GM19193 (cell line): Measurements from ENCODE around the gene NLK.

Experiments
- POLR2A ChIP-seq: IDR thresholded peaks from 4 replicates; pipeline ENCODE4 v1.6.1; 2011; ENCODE audit not compliant: insufficient read depth, insufficient read length; ENCODE audit errors: extremely low read depth

NLK gene

DNA sequence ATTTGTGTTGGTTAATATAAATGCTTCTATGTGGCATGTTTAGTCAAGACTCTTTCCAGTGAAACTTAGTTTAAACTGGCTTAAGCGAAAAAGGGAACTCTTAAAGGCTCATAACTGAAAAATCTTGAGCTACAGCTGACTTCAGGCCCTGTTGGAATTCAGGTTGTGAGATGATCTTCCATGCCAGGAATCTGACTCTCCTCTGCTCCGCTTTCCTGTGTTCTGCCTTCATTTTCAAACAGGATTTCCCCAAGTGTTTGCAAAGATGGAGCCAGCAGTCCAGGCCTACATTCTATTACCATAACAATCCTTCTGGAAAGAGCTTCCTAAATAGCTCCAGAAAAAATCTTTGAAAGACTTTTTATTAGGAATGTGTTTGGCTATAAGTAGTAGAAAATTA lies 134.9 kb downstream of the NLK start:
- TF ChIP-seq POLR2A, result no peak

DNA sequence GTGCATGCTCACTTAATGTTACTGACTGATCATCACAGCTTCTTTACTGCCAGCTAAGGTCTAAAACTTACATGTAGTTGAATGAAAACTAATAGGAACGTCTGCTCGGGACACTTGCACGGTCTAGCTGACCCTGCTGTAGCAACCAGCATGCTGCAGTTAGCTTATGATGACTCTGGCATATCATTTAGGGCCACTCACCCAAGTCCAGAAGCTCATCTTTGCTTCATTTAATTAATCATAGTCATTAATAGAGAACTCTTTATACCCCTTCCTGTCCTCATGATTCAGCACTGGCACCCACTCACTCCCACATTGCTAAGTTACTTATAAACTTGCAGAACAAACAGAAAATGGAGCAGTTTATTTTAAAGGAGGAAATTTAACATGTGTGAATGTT lies 136.3 kb downstream of the NLK start:
- no peak for TF ChIP-seq POLR2A

DNA sequence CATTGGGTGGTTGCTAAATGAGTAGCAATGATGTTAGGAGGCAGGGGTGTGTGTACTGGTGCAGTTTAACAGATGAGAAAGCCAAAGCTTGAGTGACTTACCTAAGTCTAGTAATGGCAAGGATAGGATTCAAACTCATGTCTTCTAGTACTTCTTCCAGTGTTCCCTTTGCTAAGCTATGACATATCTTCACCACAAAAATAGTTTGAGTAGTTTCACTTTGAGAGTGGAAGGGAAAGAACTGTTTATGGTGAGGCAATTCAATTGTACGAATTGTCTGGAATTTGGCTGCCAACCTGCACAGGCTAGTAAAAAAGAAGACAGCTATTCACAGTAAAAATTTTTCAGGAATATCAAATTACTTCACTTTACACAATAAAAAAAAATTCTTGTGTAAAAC lies 138.0 kb downstream of the NLK start:
- no peak for TF ChIP-seq POLR2A

DNA sequence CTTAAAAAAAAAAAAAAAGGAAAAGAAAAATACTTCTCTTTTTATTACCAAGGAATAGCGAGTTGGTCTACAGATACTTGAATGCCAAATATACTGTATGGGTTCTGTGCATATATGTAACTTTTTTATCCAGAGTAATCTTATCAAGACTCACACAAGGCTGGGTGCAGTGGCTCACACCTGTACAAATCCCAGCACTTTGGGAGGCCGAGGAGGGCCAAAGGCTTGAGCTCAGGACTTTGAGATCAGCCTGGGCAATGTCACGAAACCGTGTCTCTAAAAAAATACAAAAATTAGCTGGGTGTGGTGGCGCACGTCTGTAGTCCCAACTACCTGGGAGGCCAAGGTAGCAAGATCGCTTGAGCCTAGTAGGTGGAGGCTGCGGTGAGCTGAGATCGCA lies 139.1 kb downstream of the NLK start:
- no peak for TF ChIP-seq POLR2A

DNA sequence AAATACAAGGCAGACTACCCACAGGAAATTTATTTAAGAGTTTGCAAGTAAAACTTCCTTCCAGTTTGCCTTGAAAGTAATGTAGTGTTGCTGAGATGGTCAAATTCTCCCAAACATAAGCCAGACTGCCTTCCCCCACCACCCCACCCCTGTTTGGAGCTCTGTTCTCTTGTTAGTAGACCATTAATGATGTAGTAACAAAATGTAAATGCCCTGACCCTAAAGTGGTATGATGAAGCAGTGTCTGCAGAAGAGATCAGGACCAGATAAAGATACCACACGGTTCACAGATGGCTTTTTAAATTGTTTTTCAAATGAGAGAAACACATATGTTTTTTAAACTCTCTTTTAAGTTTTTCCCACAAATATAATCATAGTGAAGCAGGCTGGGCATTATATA lies 140.1 kb downstream of the NLK start:
- no peak for TF ChIP-seq POLR2A

DNA sequence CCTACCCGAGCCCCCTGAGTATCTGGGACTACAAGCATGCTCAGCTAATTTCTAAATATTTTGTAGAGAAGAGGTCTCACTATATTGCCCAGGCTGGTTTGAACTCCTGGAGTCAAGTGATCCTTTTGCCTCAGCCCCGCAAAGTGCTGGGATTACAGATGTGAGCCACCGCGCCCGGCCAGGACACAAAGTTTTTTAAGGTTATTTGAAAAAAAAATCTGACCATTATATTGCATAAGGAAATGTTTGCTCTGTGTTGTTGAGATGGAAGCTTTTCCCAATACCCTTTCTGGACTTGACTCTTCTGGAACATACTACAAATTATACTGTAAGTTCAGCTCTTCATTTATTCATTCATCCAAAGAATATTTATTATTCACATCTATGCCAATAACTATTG lies 143.2 kb downstream of the NLK start:
- TF ChIP-seq POLR2A, result no peak

DNA sequence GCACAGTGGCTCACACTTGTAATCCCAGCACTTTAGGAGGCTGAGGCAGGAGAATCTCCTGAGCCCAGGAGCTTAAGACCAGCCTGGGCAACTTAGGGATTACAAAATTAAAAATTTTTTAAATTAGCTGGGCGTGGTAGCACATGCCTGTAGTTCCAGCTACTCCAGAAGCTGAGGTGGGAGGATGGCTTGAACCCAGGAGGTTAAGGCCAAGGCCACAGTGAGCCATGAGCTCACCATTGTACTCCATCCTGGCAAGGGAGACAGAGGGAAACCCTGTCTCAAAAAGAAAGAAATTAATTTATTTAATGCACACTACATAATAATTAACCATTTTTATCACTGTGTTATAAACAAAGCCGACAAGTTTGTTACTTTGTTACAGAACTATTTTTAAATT lies 145.5 kb downstream of the NLK start:
- TF ChIP-seq POLR2A, result no peak

DNA sequence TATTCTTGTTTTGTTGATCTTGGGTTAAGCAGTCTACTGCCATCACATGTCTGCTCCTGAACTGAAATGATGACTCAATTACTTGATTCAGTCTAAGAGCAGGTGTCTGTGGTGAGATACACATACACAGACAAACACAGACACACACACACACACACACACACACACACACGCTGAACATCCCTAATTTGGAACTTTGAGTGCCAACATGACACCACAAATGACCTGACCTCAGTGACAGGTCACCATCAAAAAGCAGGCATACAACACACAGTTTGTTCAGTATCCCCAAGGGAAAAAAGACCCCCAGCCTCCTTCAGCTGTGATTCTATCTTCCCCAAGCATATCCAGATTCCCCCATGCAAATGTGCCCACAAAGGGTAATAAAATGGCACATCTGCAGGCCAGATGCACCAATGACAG lies 146.4 kb downstream of the NLK start:
- TF ChIP-seq POLR2A, result no peak

DNA sequence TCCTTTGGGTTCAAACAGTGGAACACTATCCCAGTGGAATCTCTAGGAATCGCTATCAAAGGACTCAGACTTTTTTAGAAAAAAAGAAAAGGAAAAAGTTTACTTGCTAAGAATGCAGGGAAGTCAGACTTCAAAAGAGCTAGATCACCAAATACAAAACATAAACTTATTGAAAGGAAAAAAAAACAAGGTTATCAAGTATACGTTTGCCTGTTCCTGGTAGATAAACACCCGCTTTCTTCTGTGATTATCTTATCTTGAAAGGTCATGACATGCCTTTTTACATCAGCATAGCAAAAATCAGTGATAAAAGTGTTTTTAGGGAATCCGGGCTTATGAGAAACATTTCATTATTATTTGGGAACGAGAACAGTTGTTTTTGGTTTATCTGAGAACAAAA lies 147.2 kb downstream of the NLK start:
- no peak for TF ChIP-seq POLR2A

DNA sequence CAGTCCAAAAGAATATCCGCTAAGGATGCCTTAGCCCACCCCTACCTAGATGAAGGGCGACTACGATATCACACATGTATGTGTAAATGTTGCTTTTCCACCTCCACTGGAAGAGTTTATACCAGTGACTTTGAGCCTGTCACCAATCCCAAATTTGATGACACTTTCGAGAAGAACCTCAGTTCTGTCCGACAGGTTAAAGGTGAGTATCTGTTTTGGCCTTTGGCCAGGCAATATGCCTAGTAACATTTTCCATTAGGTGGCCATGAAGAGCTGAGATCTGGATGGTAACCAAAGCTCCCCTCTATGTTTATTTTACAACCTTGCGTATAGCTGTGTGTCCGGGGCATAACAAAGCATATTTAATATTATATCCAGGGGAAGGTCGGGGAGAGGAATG lies 148.5 kb downstream of the NLK start:
- TF ChIP-seq POLR2A, result no peak

DNA sequence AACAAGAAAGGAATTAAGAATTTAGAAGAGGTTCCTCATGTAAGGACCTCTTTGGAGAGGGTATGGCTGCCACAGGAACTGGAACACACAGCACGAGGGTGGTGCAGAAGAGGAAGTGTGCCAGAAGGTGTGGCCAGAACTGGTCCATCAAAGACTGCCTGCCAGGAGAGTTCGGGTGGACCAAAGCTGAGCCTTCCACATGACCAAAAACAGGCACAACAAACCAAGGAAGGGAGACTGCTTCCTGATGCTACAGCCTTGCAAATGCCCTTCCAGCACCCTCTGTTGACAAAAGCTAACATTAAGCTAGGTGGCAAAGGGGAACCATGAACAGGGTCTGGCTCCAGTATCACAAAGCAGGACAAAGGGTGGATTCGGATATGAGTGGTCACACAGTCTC lies 150.8 kb downstream of the NLK start:
- no peak for TF ChIP-seq POLR2A

DNA sequence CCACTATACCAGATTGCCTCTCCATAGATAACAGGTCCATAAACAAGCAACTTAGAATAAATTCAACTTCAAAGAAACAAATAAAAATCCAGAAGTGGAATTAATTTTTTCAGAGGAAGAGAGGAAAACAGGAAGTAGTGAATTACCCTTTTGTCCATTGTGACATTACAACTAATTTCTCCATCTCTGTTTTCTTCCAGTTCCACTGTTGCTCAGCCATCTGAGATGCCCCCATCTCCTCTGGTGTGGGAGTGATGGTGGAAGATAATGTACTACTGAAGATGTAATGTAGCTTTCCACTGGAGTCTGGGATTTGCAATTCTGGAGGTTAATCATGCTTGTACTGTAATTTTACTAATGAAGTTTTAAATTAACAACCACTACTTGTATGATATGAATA lies 151.9 kb downstream of the NLK start:
- TF ChIP-seq POLR2A, result no peak

DNA sequence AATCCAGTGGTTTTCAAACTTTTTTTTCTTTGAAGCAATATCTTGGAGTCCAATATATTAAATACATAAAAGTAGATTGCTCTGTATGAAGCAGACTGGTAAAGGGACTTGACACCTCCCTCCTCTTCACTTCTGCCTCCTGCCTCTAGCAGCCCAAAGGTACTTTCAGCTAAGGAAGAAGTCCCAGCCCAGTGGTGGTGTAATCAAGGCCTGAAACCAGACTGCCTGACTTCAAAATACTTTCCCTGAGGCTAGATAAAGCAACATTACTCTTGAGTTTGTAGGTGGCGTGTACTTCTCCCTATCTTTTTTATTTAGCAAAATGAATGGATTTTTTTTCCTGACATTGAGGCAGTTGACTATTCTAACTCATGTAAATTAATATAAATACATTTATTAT lies 154.2 kb downstream of the NLK start:
- TF ChIP-seq POLR2A, result no peak

DNA sequence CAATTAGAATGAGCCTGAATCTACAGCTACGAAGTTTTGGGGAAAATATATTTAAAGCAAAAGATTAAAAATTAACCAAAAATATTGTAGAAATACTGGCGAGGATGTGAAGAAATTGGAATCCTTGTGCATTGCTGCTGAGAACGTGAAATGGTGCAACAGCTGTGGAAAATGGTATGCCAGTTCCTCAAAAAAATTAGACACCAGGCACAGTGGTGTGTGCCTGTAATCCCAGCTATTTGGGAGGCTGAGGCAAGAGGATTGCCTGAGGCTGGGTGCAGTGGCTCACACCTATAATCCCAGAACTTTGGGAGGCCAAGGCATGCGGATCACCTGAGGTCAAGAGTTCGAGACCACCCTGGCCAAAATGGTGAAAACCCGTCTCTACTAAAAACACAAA lies 156.6 kb downstream of the NLK start:
- TF ChIP-seq POLR2A, result no peak

DNA sequence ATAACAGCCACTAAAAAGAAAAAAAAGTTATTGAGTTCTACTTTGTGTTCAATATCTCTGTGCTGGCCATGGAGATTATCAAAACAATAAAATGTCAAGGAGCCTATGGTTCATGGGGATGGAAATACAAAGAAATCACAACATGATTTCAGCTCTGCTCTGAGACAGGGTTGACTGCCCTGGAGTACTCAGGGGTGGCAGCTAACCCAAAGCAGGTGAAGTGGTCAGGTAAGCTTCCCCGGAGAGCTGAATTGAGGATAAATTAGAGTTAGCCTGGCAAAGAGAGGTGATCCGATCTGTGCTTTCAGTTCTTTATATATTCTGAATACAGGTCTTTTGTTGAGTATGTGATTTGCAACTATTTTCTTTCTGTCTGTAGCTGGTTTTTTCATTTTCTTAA lies 157.3 kb downstream of the NLK start:
- no peak for TF ChIP-seq POLR2A

DNA sequence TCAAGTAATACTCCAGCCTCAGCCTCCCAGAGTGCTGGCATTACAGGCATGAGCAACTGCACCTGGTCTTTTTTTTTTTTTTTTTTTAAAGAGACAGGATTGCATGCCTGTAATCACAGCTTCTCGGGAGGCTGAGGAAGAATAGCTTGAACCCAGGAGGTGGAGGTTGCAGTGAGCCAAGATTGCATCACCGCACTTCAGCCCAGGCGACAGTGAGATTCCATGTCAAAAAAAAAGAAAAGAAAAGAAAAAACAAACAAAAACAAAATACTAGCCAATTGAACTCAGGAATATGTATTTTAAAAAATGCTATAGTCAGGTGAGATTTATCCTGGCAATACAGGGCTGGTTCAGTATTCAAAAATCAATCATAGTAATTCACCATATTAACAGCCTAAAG lies 158.8 kb downstream of the NLK start:
- no peak for TF ChIP-seq POLR2A

DNA sequence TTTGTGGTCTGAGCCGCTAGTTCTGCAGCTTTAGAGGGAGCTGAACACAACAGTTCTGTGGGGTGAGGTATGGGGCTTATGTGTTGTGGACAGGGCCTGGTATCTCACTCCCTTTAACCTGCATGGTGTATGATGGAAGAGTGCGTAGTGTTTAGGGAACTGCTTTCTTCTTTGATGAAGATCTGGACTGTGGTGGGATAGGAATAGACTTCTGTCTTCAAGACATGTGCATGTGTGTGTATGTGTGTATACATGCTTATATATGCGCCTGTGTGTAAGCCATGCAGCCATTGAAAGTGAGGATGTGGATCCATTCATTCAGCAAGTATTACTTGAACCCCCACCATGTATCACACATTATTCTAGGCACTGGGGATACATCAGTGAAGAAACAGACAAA lies 161.8 kb downstream of the NLK start:
- TF ChIP-seq POLR2A, result no peak

DNA sequence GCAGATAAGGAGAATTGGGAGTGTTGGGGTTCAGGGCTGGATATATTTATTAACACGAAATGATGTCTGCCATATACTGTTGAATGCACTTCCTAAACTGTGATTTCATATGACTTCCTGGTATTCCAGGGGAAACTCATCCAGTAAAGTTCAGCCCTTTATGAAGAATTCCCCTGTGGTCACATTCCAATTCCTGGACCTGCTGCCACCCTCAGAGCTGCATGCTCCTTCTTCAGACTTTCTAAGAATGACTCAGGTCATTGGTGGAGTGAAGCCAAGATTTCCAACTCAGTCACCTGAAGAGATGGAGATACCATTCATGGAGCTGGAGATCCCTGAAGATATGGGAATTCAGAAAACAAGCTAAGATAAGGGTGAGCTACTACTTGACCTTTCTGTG lies 162.3 kb downstream of the NLK start:
- TF ChIP-seq POLR2A, result no peak
